K562 (cell line): Measurements from ENCODE around the gene ADAM22. TPM values are rescaled to one million over a fixed set of nuclear protein-coding genes. Genes with fewer than 3 reads are reported as not detected.

Experiments used
- ATF3 ChIP-seq, 2 experiments: fragments of 450-650 bp in 1 of 2; sonication (generic) in 1 of 2; formaldehyde crosslinking in 1 of 2; IDR thresholded peaks in 1 of 2; conservative IDR thresholded peaks in 1 of 2; 2 replicates each; pipeline versions ENCODE4 v1.6.1 to v1.8.1; 2016 to 2023; ENCODE audit warnings: mild to moderate bottlenecking in 2 of 2, moderate library complexity in 2 of 2, inconsistent platforms in 1 of 2, missing genetic modification reagents in 1 of 2
- CUX1 ChIP-seq: fragments of 200-800 bp; sonication (Bioruptor generic); IDR thresholded peaks from 2 replicates; pipeline ENCODE4 v1.6.1; 2016; ENCODE audit warnings: missing genetic modification characterization, missing compliant biosample characterization
- JUND ChIP-seq, 2 experiments: IDR thresholded peaks; 2 replicates in 1 of 2; 3 replicates in 1 of 2; pipeline ENCODE4 v1.6.1; 2011; ENCODE audit warnings: borderline replicate concordance in 2 of 2, low read depth in 2 of 2, low read length in 2 of 2, improper control_type of control experiment in 1 of 2, missing biosample characterization in 1 of 2, missing genetic modification characterization in 1 of 2, missing genetic modification reagents in 1 of 2
- MGA ChIP-seq: fragments of 450-650 bp; IDR thresholded peaks from 2 replicates; pipeline ENCODE4 v1.6.1; 2016; ENCODE audit warnings: mild to moderate bottlenecking, moderate library complexity
- SMARCE1 ChIP-seq: fragments of 450-650 bp; IDR thresholded peaks from 2 replicates; pipeline ENCODE4 v1.7.1; 2016; ENCODE audit warnings: mild to moderate bottlenecking
- ZKSCAN1 ChIP-seq: fragments of 150-350 bp; IDR thresholded peaks from 2 replicates; pipeline ENCODE4 v1.6.1; 2016; ENCODE audit warnings: low read depth, low read length
- polyA plus RNA-seq, 8 experiments: library from polyadenylated mRNA; depleted of rRNA in 4 of 8; stranded (reverse) in 5 of 8; unstranded in 3 of 8; fragments of >200 nt; fragmentation: Nextera tagmentation in 2 of 8; fragmentation: Illumina TruSeq in 1 of 8; extraction: Ambion mirVana in 2 of 8; extraction: Trizol in 1 of 8; gene quantifications; 2 replicates each; pipeline versions ENCODE4 v1.2.1 to v1.2.3, GENCODE V29; 2011 to 2014; ENCODE audit warnings: inconsistent platforms in 1 of 8, missing spikeins in 1 of 8
- total RNA-seq, 7 experiments: library from RNA; depleted of rRNA in 6 of 7; stranded (reverse); fragments of >200 nt in 6 of 7; fragmentation: Illumina TruSeq in 2 of 7; extraction: Trizol in 2 of 7; gene quantifications; 2 replicates each; pipeline versions ENCODE4 v1.2.1 to v1.2.3, GENCODE V29; 2011 to 2021; ENCODE audit warnings: low replicate concordance in 1 of 7

ADAM22 gene
- total and polyA plus RNA-seq, 9 of the 15 experiments (the other 6 are each of a cell fraction or from before 2014, with no cell fraction given) = 0.01 to 0.58 (median 0.18) TPM

DNA sequence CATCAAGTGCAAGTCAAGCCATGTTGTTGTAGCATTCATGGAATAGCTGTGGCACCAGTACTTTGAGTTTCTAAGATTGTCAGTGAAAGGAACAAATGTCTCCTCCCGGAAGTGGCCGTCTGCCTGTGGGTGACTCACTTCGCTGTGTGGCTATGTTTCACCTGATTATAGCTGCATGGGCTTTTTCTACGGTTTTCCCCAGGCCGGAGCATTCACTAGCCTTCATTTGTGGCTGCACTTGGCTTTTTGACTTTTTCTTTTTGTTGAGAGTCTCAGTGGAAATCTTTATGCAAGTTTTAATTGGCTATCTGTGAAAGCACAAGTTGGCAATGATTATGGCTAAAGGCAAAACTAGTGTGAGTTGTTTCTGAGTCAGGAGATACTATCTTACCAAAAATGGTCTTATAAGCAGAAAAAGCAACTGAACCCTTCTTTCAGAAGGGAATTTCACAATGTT lies 250.8 kb downstream of the ADAM22 start (continued):
- no peak for TF ChIP-seq ZKSCAN1
- TF ChIP-seq SMARCE1 = peak; percentile 53; the same call in 1 of the 2 replicates
- TF ChIP-seq MGA = peak; percentile 27; the same call in 1 of the 2 replicates
- TF ChIP-seq CUX1 (CRISPR knock-in tag) = no peak
- peak; percentile 82 for TF ChIP-seq ATF3 (IDR thresholded peaks at IDR 0.05)
- TF ChIP-seq ATF3 (CRISPR knock-in tag; conservative IDR thresholded peaks at IDR 0.05) = no peak
- TF ChIP-seq JUND (IDR thresholded peaks at IDR 0.05; ENCODE audit: borderline replicate concordance, low read depth, low read length) = peak; percentile 87
- peak; percentile 87; the same call in 2 of the 3 replicates for TF ChIP-seq JUND (tag; IDR thresholded peaks at IDR 0.05; ENCODE audit: borderline replicate concordance, low read depth, low read length)
